ENCODE measurements around the gene AKAP8. TPM values are rescaled to one million over a fixed set of nuclear protein-coding genes. Genes with fewer than 3 reads are reported as not detected.

Gene AKAP8
- polyA plus RNA-seq, 4 donors, result 22.5 to 34.6 (median 30.2) TPM

Other genes with a start within 250 kb of the AKAP8 start
- gene NOTCH3, start 178.8 kb downstream of the AKAP8 start, polyA plus RNA-seq (ENCODE audit: insufficient read length in 4 of 4), result 100 to 1,000 TPM in 3 of 4 donors, 10 to 100 TPM in 1; 87.3 to 127 (median 122) TPM
- gene EPHX3, start 147.3 kb downstream of the AKAP8 start, polyA plus RNA-seq (ENCODE audit: insufficient read length in 4 of 4), result 1 to 10 TPM; 4.3 to 6.9 (median 5.2) TPM
- 10 to 100 TPM; 41.6 to 64.5 (median 51.9) TPM for gene BRD4, start 47.2 kb downstream of the AKAP8 start, polyA plus RNA-seq (ENCODE audit: insufficient read length in 4 of 4)
- gene AKAP8L, start 39.2 kb upstream of the AKAP8 start, polyA plus RNA-seq (ENCODE audit: insufficient read length in 4 of 4), result 100 to 1,000 TPM in 3 of 4 donors, 10 to 100 TPM in 1; 84.3 to 130 (median 120) TPM
- 10 to 100 TPM; 23.7 to 47.6 (median 38.8) TPM for gene WIZ, start 70.2 kb upstream of the AKAP8 start, polyA plus RNA-seq (ENCODE audit: insufficient read length in 4 of 4)
- gene RASAL3, start 84.8 kb upstream of the AKAP8 start, polyA plus RNA-seq (ENCODE audit: insufficient read length in 4 of 4), result 1 to 10 TPM in 2 of 4 donors, under 1 TPM in 2; 0.79 to 1.6 (median 0.99) TPM
- gene PGLYRP2, start 99.7 kb upstream of the AKAP8 start, polyA plus RNA-seq (ENCODE audit: insufficient read length in 4 of 4), result under 1 TPM in 2 of 4 donors, not detected in 2; 0.05 to 0.11 TPM
- gene CYP4F22, start 128.7 kb upstream of the AKAP8 start, polyA plus RNA-seq (ENCODE audit: insufficient read length in 4 of 4), result under 1 TPM; 0.16 to 0.62 (median 0.24) TPM
- under 1 TPM in 1 of 4 donors, not detected in 3; 0.08 TPM for gene CYP4F8, start 235.4 kb upstream of the AKAP8 start, polyA plus RNA-seq (ENCODE audit: insufficient read length in 4 of 4)

Data from left renal cortex interstitium (tissue), 4 donors.